Lower lobe of right lung (tissue), 2 donors: ENCODE measurements around the gene SCYGR1. TPM values are rescaled to one million over a fixed set of nuclear protein-coding genes. Genes with fewer than 3 reads are reported as not detected.

Experiments
- ATAC-seq, 2 donors: fragments of 200-7000 bp; cut with Tn5 transposase; one replicate each; pipeline ENCODE4 v1.9.1; 2020 to 2022; ENCODE audit warnings: mild to moderate bottlenecking in 2 of 2, moderate library complexity in 2 of 2
- DNase-seq: peaks from one replicate; pipeline ENCODE4 v3.0.0-alpha.2; 2020
- H3K27ac ChIP-seq: fragments of 200-600 bp; one replicate; pipeline ENCODE4 v1.8.0; 2022
- H3K27me3 ChIP-seq: fragments of 200-600 bp; one replicate; pipeline ENCODE4 v1.8.0; 2022; ENCODE audit warnings: low read depth
- H3K36me3 ChIP-seq: fragments of 200-600 bp; one replicate; pipeline ENCODE4 v1.8.0; 2022; ENCODE audit warnings: mild to moderate bottlenecking
- H3K4me1 ChIP-seq: fragments of 200-600 bp; one replicate; pipeline ENCODE4 v1.8.0; 2022
- H3K4me3 ChIP-seq: fragments of 200-600 bp; one replicate; pipeline ENCODE4 v1.8.0; 2022; ENCODE audit warnings: mild to moderate bottlenecking
- H3K9me3 ChIP-seq: fragments of 200-600 bp; one replicate; pipeline ENCODE4 v1.8.0; 2022
- CTCF ChIP-seq: fragments of 200-600 bp; IDR thresholded peaks from one replicate; pipeline ENCODE4 v1.8.0; 2022; ENCODE audit warnings: antibody characterized with exemption, mild to moderate bottlenecking
- intact Hi-C: fragments of 100-400 bp; cut with DNase I; formaldehyde crosslinking; loops from one replicate; pipeline ENCODE4 v1.11.0; 2022
- total RNA-seq: library from RNA; stranded (reverse); fragmentation: NEBNext Ultra II Directional; extraction: Animal tissue kit (Norgen Biotek cat#: 25700); gene quantifications from one replicate; pipeline ENCODE4 v1.2.1, GENCODE V29; 2021
- donor health status: DM: no; HTN: yes; CAD: no; lungs with severe emphysema.

The SCYGR1 gene
- total RNA-seq, 1 donor from 2014 or later: not detected

- no peaks in the 10 kb centered on the region for H3K9me3 ChIP-seq
- no peak overlapping the region for H3K4me3 ChIP-seq
- H3K27me3 ChIP-seq: no peaks in the 10 kb centered on the region
- no peak overlapping the region for H3K27ac ChIP-seq
- H3K4me1 ChIP-seq: no peaks in the 10 kb centered on the region
- ATAC-seq (no peak), DNase-seq (no peak)
- no peak for TF ChIP-seq CTCF
- no peaks in the 10 kb centered on the region for H3K36me3 ChIP-seq
- intact Hi-C loops: no loop called here
Observed at GRCh38 chr2:227376656-227377396, 10.9 kb downstream of the SCYGR1 start.

DNA sequence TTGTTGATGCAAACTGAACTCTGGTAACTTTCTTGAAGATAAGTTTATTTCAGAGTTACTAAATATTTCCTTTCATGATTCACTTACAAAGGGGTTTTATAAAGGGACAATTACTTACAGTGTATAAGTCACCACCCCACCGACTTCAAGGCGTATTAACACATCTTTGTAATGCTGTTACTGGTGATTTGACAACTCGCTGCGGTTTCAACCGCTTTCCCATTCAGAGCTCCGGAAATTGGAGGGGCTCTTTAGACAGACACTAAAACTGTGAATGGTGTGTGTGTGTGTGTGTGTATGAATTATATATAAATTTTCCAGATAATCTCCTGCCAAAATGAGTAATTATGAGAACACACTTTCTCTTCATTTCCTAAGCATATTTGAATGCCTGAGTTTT lies 13.6 kb downstream of the SCYGR1 start:
- no peak for ATAC-seq

DNA sequence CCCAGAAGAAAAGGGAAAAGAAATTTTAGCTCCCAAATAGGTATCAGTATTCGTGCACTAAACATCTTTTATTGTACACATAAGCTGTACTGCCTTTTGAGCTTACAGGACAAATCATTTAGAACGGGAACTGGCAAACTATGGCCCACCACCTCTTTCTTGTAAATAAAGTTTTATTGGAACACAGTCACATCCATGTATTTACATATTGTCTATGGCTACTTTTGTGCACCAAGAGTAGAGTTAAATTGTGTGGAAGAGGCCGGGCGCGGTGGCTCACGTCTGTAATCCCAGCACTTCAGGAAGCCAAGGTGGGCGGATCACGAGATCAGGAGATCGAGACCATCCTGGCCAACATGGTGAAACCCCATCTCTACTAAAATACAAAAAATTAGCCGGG lies 14.4 kb downstream of the SCYGR1 start:
- Histone ChIP-seq H3K4me3 (no peak overlapping the region), H3K27ac (no peak overlapping the region), H3K9me3 (no peaks in the 10 kb centered on the region), H3K4me1 (no peaks in the 10 kb centered on the region), H3K36me3 (no peaks in the 10 kb centered on the region), H3K27me3 (no peaks in the 10 kb centered on the region)
- DNase-seq: no peak
- ATAC-seq: no peak
- intact Hi-C loops: no loop called here
- TF ChIP-seq CTCF: no peak

More for the DNA sequence above, 13.6 kb downstream of the SCYGR1 start:
- no peaks in the 10 kb centered on the region for H3K36me3 ChIP-seq
- H3K4me3 ChIP-seq: no peak overlapping the region
- intact Hi-C loops: no loop called here
- H3K27ac ChIP-seq: no peak overlapping the region
- no peak for TF ChIP-seq CTCF
- no peaks in the 10 kb centered on the region for H3K27me3 ChIP-seq
- DNase-seq: no peak
- H3K9me3 ChIP-seq: no peaks in the 10 kb centered on the region
- no peaks in the 10 kb centered on the region for H3K4me1 ChIP-seq

- H3K9me3 ChIP-seq: no peaks in the 10 kb centered on the region
- intact Hi-C loops: no loop called here
- DNase-seq: no peak
- H3K36me3 ChIP-seq: no peaks in the 10 kb centered on the region
- H3K27ac ChIP-seq: no peak overlapping the region
- H3K4me3 ChIP-seq: no peak overlapping the region
- H3K27me3 ChIP-seq: no peaks in the 10 kb centered on the region
- TF ChIP-seq CTCF: no peak
- ATAC-seq: peak; percentile 72 to 88
- H3K4me1 ChIP-seq: peaks cover 12% of the 10 kb centered on the region
Observed at GRCh38 chr2:227370791-227371312, 16.9 kb downstream of the SCYGR1 start.

DNA sequence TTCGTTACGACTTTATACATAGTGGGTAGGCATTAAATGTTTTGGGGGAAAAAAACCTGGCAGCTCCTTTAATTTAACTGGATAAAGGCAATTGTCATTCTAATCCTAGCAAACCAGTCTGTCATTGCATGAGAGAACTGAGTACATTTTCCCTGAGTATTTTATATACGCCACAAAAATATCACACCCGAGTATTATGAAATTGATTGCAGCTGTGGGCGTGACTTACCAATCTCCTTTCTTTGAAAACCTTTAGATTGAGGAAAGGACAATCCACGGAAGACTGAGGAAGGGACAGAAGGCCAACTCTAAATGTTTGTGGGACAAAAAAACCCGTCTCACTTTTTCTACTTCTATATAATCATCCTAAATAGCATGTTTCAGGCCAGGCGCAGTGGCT lies 17.7 kb downstream of the SCYGR1 start:
- ATAC-seq: no peak
- Histone ChIP-seq H3K36me3 (no peaks in the 10 kb centered on the region), H3K4me1 (peaks cover 12% of the 10 kb centered on the region), H3K4me3 (no peak overlapping the region), H3K27ac (peak overlapping the region; percentile 42), H3K27me3 (no peaks in the 10 kb centered on the region), H3K9me3 (no peaks in the 10 kb centered on the region)
- DNase-seq: no peak
- TF ChIP-seq CTCF: no peak
- intact Hi-C loops: no loop called here
